Ovary (tissue), 3 donors: ENCODE data around the gene STBD1.

Source experiments
- CTCF ChIP-seq, 3 donors: fragments of 450-650 bp in 2 of 3; fragments of 200-600 bp in 1 of 3; IDR thresholded peaks; one replicate each; pipeline versions ENCODE4 v1.5.1 to v1.8.0; 2016 to 2022; ENCODE audit warnings: antibody characterized with exemption in 3 of 3, mild to moderate bottlenecking in 1 of 3
- EP300 ChIP-seq: sonication (generic); formaldehyde crosslinking; IDR thresholded peaks from one replicate; pipeline ENCODE4 v1.6.1; 2017; ENCODE audit warnings: antibody characterized with exemption
- POLR2A ChIP-seq: fragments of 450-650 bp; IDR thresholded peaks from one replicate; pipeline ENCODE4 v1.6.1; 2017; ENCODE audit warnings: antibody characterized with exemption, mild to moderate bottlenecking, moderate library complexity
- donor health status: DM: no; HTN: no; CAD: no.

DNA sequence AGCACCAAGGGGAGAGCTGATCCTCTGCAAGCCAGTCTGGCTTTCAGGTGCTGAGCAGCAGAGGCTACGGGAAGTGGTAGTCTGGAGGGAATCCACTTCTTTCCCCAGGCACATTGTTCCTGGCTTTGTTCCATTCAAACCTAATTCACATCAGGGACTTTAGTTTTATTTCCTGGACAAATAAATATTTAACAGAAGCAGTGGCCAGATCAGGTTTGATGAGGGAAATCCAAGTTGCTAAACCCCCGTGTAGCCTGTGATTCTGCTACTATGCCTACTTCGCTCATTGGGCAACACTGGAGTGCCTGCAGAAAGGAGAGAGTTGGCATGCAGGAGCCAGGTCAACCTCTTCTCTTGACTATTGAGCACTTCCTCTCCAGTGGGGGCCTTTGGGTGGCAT lies 13.8 kb upstream of the STBD1 start:
- TF ChIP-seq CTCF (IDR thresholded peaks at IDR 0.05): no peak
- TF ChIP-seq EP300: no peak
- no peak for TF ChIP-seq POLR2A
